ENCODE data around the gene IFITM5.

- no peak for TF ChIP-seq CTCF (IDR thresholded peaks at IDR 0.05; ENCODE audit: low read depth, low read length)
- TF ChIP-seq EZH2phosphoT487 (IDR thresholded peaks at IDR 0.05; ENCODE audit: low read depth): no peak
Measured at GRCh38 chr11:267491-267994, 31.8 kb downstream of the IFITM5 start.
